ENCODE results near the gene ANTXR2.

- no peak for TF ChIP-seq POLR2A (IDR thresholded peaks at IDR 0.05; ENCODE audit: low read depth, low read length)
- no peak for TF ChIP-seq POLR2AphosphoS5 (IDR thresholded peaks at IDR 0.05; ENCODE audit: low read depth, low read length)
- no peak for TF ChIP-seq TAF1 (IDR thresholded peaks at IDR 0.05; ENCODE audit: borderline replicate concordance, low read depth, low read length)
These were observed 108.4 kb downstream of the ANTXR2 start for GRCh38 chr4:79964400-79965211.

All from GM12892 (cell line).